ENCODE data around the gene GPI.
A peak's percentile ranks its signal among the peaks of the same experiment; 100 is the strongest.
"Not testable (repeated sequence)": the region's sequence is repeated elsewhere in the genome, so short reads cannot be mapped to it uniquely, and the experiment has no call there.

The GPI gene

DNA sequence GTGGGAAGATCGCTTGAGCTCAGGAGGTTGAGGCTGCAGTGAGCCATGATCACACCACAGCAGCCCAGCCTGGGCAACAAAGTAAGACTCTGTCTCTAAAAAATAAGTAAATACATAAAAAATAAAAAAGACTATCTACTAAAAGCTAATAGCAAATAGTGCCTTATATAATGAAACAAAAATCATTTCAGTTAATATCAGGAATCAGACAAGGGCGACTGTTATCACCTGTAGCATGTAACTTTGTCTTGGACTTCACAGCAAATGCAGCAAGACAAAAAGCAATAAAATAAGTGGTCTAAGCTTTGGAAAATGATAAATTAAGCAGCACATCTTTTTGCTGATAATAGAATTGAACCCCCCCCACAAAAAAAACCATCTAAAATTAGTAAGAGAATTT, 21.2 kb upstream of the GPI start:
- no peak for DNase-seq

DNA sequence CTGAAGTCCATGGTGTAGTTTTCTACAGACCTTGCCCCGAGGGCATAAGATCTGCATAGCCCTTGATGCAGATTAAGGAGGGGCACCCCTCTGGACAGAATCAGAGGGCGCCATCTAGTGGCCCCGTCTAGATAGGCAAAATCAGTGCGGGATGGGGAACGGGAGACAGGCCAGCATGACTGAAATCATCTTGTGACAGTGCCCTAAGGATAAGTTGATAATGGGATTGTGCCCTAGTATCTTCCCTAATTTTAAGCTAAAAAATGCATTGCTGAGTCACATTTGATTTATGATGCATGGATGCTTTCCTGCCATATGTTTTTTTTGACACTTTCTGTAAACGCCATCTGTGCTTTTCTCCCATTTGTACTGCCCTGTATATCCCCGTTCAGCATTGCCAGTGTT, 19.0 kb upstream of the GPI start:
- no peak for DNase-seq

- DNase-seq: no peak
Measured at GRCh38 chr19:34347561-34348165, 17.3 kb upstream of the GPI start.

DNA sequence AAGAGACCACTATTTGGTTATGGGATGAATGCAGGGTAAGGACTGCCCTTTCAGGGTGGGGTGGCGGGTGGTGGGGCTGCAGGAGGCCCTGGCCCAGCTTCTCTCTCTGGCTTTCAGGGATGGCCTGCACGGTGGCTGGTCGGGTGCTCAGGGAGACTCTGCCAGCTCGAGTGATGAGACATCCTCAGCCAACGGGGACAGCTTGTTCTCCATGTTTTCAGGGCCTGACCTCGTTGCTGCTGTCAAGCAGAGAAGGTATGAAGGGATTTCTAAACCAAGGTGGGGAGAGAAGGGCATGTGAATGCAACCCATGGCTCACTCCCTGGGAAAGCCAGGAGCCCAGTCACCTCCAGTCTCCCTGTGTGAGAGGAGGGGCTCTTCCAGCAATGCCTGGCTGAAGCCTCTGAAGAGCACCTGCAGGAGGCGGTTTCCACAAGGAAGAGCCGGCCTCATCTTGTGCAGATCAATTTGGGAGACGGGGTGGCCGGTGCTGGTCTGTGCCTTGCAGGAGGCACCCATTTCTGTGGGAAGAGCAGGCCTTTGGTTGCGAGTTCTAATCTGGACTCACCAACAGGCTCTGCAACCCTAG, 16.0 kb upstream of the GPI start:
- DNase-seq: no peak

- DNase-seq: no peak
Measured at GRCh38 chr19:34350161-34350561, 14.8 kb upstream of the GPI start.

- DNase-seq: no peak
Measured at GRCh38 chr19:34351382-34351826, 13.6 kb upstream of the GPI start.

DNA sequence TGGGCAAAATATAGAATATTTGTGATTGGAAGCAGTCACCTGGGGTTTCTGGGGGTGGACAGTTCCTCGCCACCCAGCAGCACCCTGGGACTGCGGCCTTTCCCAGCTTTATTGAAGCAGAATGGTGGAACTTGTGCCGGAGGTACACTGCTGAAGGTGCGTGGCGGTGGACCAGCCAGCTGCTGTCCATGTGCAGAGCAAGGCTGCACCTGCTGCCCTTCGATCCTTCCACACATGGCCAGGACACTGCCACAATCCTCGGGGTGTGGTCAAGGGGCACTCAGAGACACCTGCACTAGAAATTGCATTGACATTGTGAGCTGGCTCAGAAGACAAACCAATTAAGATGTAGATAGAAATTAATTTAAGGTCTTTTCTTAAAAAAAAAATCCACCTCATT, 11.4 kb upstream of the GPI start:
- no peak for DNase-seq

DNA sequence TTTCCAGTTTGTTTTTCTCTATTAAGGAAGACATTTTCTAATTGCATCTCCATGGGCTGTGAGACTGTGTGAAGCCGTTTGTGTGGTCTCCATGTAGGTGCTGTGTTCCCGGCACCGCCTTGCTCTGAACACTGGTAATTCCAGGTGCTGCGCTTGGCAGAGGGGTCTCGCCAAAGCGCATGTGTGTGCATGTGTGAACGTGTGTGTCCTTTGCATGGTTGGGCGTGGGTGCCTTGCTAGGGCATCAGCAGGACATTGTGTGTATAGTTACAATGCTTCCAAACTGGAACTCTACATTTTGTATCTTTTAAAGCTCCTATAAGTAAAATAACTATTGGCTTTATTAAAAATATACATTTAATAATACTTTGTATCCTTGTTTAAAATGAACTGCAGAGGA, 9.8 kb upstream of the GPI start:
- DNase-seq: no peak

- no peak for DNase-seq
Measured at GRCh38 chr19:34356875-34357274, 8.1 kb upstream of the GPI start.

DNA sequence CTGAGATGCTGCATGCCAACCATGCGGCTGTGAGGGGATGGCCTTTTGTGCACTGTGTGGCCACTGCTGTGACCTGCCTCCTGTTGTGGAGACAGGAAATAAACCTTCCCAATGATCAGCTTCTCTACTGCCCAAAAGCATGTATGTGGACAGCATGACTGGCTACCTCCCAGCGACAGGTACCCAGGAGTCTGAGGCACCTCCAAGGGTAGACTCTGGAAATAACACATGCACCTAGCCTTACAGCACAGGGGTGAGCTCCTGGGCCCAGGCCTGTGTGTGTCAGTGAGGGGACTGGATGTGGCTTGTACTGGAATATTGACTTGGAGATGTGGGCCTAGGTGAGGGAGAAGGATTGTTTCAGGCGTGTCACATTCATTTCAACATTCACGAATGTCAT, 7.6 kb upstream of the GPI start:
- DNase-seq: no peak

GRCh38 chr19:34359140-34359953, 5.6 kb upstream of the GPI start:
- peak; percentile 96 for DNase-seq

- DNase-seq: no peak
Measured at GRCh38 chr19:34359954-34360315, 5.1 kb upstream of the GPI start.

GRCh38 chr19:34360354-34360909, 4.6 kb upstream of the GPI start:
- no peak for DNase-seq

GRCh38 chr19:34362679-34363069, 2.3 kb upstream of the GPI start:
- DNase-seq: no peak

GRCh38 chr19:34363094-34363493, 1.9 kb upstream of the GPI start:
- DNase-seq: no peak

GRCh38 chr19:34363930-34364329, 1.1 kb upstream of the GPI start:
- no peak for DNase-seq

DNA sequence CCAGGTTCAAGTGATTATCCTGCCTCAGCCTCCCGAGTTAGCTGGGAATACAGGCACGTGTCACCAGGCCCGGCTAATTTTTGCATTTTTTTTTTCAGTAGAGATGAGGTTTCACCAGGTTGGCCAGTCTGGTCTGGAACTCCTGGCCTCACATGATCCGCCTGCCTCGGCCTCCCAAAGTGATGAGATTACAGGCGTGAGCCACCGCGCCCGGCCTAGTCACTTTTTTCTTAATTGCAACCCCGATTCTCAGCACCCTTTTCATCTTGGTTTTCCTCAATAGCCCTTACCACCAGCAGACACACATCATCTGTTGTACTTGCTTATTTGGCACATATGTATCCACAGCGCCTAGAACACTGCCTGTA, 550 bp upstream of the GPI start:
- DNase-seq: no peak

DNA sequence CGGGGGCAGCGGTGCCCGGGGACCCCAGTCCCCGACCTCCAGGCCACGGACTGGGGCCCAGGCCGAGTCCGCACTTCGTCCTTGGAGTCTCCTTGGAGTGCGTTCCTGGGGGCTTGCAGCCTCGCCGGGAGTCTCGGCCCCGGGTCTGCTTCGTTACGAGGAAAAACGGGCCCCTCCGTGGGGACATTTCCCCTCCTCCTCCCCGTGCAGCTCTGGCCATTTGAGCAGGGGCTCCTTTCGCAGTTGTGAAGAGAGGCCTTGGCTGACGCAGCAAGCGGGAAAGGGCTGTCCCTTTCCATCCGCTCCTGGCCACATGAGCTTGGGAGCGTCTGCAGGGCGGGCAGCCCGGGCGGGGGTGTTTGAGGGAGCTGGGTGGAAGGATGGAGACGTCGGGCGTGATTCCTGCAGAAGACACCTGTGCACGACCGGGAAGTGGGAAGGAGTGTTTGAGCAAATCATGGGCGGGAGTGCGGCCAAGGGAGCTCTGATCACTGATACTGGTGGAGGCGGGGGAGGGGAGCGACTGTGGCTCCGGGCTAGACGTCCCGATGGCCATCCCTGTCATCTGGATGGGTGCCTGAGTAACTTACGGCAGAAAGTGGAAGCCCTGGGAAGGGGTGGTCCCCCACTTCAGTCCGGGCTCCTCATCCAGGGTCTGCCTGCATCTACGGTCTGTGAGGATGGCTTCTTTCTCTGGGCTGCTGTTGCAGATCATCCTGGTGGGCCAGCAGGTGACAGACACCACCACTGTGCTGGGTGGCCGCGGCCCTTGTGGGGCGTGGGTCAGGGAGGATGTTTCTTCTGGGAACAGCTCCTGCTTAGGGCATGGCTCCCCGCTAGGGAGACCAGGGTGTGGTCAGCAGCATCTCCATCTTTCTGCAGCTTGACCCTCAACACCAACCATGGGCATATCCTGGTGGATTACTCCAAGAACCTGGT, 736 bp downstream of the GPI start:
- no peak for DNase-seq

GRCh38 chr19:34366738-34367623, 2.0 kb downstream of the GPI start:
- no peak for DNase-seq

- DNase-seq: no peak
Measured at GRCh38 chr19:34367624-34367957, 2.6 kb downstream of the GPI start.

DNA sequence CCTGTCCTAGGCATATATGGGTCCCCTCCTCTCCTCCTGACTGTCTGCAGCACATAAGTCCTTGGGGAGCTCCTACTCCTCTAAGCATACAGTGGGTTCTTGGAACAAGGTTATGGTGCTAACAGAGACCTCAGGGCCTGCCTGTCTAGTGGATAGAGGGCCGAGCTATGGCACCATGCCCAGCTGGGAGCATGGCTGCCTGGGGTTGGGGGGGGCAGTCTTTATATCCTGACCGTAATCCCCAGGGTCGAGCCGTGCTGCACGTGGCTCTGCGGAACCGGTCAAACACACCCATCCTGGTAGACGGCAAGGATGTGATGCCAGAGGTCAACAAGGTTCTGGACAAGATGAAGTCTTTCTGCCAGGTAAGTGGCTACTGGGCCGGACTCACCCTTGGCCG, 3.3 kb downstream of the GPI start:
- DNase-seq: no peak

GRCh38 chr19:34369166-34369565, 4.2 kb downstream of the GPI start:
- not testable (repeated sequence) for DNase-seq

All from DMS79 (cell line).